ENCODE data around the gene GNB1.
"Not testable (repeated sequence)": the region's sequence is repeated elsewhere in the genome, so short reads cannot be mapped to it uniquely, and the experiment has no call there.

Gene GNB1

DNA sequence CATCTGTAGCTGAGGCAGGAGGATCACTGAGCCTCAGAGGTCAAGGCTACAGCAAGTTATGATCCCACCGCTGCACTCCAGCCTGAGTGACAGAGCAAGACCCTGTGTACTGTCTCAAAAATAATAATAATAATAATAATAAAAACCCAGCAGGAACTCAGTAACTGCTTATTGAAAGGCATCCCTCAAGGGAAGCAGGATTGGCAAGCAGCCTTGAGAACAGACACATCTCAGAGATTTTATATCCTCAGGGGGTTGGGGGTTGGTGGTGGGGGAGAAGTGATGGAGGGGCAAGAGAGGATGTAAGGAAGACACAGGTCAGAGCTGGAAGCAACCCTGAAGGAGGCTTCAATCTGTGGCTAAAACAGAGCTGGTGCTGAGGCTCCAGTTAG is 29.6 kb downstream of the GNB1 start:
- Histone ChIP-seq H3K27me3 (ENCODE audit: insufficient read depth, low read length) (no peaks in the 10 kb centered on the region), H3K4me1 (ENCODE audit: insufficient read depth, low read length) (peaks cover 20% of the 10 kb centered on the region), H3K36me3 (ENCODE audit: insufficient read depth, low read length) (peaks cover 11% of the 10 kb centered on the region; the same call in 1 of the 2 replicates), H3K27ac (ENCODE audit: low read depth, low read length) (no peak overlapping the region), H3K9ac (ENCODE audit: low read depth, low read length) (no peak overlapping the region), H3K4me3 (ENCODE audit: low read length) (no peak overlapping the region), H3K9me3 (ENCODE audit: insufficient read depth, low read depth, low read length) (no peaks in the 10 kb centered on the region)
- WGBS: 100% methylated on average over 1 of the region's 1 CpG

DNA sequence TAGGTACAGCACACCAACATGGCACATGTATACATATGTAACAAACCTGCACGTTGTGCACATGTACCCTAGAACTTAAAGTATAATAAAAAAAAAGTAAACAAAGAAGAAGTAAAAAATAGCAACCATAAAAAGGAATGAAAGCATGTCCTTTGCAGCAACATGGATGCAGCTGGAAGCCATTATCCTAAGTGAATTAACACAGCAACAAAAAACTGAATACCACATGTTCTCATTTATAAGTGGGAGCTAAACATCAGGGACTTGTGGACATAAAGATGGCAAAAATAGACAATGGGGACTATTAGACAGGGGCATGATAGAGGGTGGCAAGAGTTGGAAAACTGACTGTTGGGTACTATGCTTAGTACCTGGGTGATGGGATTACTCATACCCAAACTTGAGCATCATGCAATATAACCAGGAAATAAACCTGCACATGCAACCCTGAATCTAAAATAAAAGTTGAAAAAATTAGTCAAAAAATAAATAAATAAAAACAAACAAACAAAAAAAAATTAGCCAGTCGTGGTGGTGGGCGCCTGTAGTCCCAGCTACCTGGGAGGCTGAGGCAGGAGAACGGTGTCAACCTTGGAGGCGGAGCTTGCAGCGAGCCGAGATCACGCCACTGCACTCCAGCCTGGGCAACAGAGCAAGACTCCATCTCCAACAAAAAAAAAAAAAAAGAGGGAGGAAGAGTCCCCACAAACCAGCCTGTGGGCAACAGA is 30.8 kb downstream of the GNB1 start:
- not testable (repeated sequence) for H3K27me3 ChIP-seq (ENCODE audit: insufficient read depth, low read length); H3K4me3 ChIP-seq (ENCODE audit: low read length); H3K9ac ChIP-seq (ENCODE audit: low read depth, low read length); H3K9me3 ChIP-seq (ENCODE audit: insufficient read depth, low read depth, low read length)
- peaks cover 20% of the 10 kb centered on the region for H3K4me1 ChIP-seq (ENCODE audit: insufficient read depth, low read length)
- H3K27ac ChIP-seq (ENCODE audit: low read depth, low read length): peak overlapping the region; percentile 58; the same call in 1 of the 2 replicates
- WGBS: 99% methylated on average over 7 of the region's 8 CpGs
- H3K36me3 ChIP-seq (ENCODE audit: insufficient read depth, low read length): peaks cover 11% of the 10 kb centered on the region; the same call in 1 of the 2 replicates

DNA sequence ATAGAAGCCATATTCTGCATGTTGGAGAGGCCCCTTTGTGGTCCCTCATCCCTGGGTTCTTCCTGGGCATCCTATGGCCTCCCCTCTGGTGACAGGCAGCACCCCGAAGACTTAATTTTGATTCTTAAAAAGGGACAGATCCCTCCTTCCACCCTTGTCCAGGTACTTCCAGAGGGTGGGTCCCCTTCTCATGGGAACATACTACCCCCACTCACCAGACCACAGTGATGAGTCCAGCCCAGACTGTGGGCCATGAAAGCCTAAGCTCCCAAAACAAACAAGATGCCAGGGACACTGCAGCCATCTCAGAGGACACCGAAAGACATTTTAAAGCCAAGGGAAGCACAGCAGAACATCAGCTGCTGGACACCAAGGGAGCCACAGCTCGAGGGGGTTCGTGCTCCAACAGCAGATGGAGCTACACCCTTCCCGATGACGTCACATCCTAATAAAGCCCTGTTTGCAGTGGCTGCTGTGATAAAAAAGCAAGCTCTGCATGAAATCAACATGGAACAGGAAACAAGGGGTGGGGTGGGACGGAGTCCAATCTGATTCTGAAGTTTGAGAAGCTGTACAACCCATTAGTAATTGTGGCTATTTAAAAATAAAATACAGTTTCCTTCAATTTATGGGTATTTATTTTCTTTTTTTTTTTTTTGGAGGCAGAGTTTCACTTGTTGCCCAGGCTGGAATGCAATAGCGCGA is 32.4 kb downstream of the GNB1 start:
- peaks cover 25% of the 10 kb centered on the region for H3K4me1 ChIP-seq (ENCODE audit: insufficient read depth, low read length)

DNA sequence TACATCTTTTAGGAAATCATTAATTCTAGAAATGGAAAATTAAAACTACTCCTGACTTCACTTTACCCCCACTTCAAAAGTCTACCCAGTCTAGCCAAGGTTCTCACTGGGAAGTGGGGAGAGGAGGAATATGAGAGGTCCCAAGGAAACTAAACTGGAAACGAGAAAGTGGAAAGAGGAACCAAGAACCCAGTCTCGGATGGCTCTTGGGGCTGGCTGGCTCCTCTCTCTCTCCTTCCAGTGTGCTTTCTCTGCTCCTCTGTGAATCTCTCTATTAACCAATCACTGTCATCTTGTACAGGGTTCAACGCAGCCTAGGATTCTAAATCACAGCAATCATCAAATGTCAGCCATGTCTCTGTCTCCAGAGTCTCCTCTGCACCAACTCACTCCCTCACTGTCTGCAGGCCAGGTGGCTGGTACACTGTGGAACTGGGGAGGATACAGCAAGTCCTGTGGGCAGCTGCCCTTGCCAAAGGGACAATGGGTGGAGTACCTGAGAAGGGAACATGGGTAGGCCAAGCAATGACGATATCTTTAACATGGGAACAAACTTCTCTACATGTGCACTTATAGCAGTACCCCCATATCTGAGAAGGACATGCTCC is 33.7 kb downstream of the GNB1 start:
- no peaks in the 10 kb centered on the region for H3K9me3 ChIP-seq (ENCODE audit: insufficient read depth, low read depth, low read length)
- H3K4me3 ChIP-seq (ENCODE audit: low read length): no peak overlapping the region
- no peak overlapping the region for H3K9ac ChIP-seq (ENCODE audit: low read depth, low read length)
- WGBS: 95% methylated on average over 4 of the region's 4 CpGs
- no peaks in the 10 kb centered on the region for H3K27me3 ChIP-seq (ENCODE audit: insufficient read depth, low read length)
- H3K36me3 ChIP-seq (ENCODE audit: insufficient read depth, low read length): peaks cover 17% of the 10 kb centered on the region
- peaks cover 25% of the 10 kb centered on the region for H3K4me1 ChIP-seq (ENCODE audit: insufficient read depth, low read length)
- no peak overlapping the region for H3K27ac ChIP-seq (ENCODE audit: low read depth, low read length)

More for the DNA sequence above, 32.4 kb downstream of the GNB1 start:
- peak overlapping the region; percentile 58; the same call in 1 of the 2 replicates for H3K27ac ChIP-seq (ENCODE audit: low read depth, low read length)
- 70% methylated on average over 9 of the region's 9 CpGs for WGBS
- peaks cover 11% of the 10 kb centered on the region; the same call in 1 of the 2 replicates for H3K36me3 ChIP-seq (ENCODE audit: insufficient read depth, low read length)
- H3K9ac ChIP-seq (ENCODE audit: low read depth, low read length): no peak overlapping the region
- H3K9me3 ChIP-seq (ENCODE audit: insufficient read depth, low read depth, low read length): no peaks in the 10 kb centered on the region
- H3K4me3 ChIP-seq (ENCODE audit: low read length): no peak overlapping the region
- no peaks in the 10 kb centered on the region for H3K27me3 ChIP-seq (ENCODE audit: insufficient read depth, low read length)

DNA sequence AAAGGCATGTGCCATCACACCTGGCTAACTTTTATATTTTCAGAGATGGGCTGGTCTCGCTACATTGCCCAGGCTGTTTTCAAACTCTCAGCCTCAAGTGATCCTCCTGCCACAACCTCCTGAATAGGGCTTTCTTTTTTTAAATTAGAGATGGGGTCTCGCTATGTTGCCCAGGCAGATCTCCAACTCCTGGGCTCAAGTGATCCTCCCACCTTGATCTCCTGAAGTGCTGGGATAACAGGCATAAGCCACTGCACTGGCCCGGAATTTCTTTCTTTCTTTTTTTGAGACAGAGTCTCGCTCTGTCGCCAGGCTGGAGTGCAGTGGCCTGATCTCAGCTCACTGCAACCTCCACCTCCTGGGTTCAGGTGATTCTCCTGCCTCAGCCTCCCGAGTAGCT is 34.7 kb downstream of the GNB1 start:
- not testable (repeated sequence) for H3K27ac ChIP-seq (ENCODE audit: low read depth, low read length); H3K9me3 ChIP-seq (ENCODE audit: insufficient read depth, low read depth, low read length); H3K27me3 ChIP-seq (ENCODE audit: insufficient read depth, low read length); H3K4me3 ChIP-seq (ENCODE audit: low read length); H3K9ac ChIP-seq (ENCODE audit: low read depth, low read length)
- Histone ChIP-seq H3K36me3 (ENCODE audit: insufficient read depth, low read length) (peaks cover 17% of the 10 kb centered on the region), H3K4me1 (ENCODE audit: insufficient read depth, low read length) (peaks cover 25% of the 10 kb centered on the region)
- 96% methylated on average over 6 of the region's 6 CpGs for WGBS

DNA sequence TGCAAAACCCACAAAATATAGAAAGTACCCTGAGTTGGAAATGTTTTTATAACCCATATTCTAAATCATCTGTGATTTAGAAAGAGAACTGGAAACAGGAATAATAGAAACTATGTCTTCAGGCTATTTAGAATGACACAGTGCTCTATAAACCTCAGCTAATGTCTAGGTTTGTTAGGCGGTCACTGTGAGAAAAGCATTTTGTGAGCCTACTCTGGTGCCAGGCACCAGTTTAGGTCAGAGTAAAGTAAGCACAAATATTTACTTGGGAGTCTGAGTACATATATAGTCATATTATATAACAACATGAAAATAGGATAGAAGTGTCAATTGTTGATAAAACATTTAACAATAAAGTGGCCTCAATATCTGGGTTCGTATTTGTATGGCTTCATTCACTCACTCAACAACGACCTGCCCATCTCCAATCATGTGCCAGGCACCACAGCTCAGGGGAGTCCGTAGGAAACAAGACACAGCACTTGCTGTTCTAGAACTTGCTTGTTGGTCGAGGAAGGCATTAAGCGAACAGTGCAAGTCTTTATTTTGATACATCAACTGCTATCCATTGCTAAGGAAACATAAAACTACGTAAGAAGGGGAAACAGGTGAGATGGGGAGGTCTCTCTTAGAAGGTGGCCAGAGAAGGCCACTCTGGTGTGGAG is 37.2 kb downstream of the GNB1 start:
- Histone ChIP-seq H3K4me1 (ENCODE audit: insufficient read depth, low read length) (peaks cover 18% of the 10 kb centered on the region), H3K27ac (ENCODE audit: low read depth, low read length) (no peak overlapping the region; the same call in 1 of the 2 replicates), H3K27me3 (ENCODE audit: insufficient read depth, low read length) (no peaks in the 10 kb centered on the region), H3K36me3 (ENCODE audit: insufficient read depth, low read length) (peaks cover 17% of the 10 kb centered on the region), H3K9me3 (ENCODE audit: insufficient read depth, low read depth, low read length) (no peaks in the 10 kb centered on the region), H3K4me3 (ENCODE audit: low read length) (no peak overlapping the region), H3K9ac (ENCODE audit: low read depth, low read length) (no peak overlapping the region)
- 93% methylated on average over 7 of the region's 7 CpGs for WGBS

DNA sequence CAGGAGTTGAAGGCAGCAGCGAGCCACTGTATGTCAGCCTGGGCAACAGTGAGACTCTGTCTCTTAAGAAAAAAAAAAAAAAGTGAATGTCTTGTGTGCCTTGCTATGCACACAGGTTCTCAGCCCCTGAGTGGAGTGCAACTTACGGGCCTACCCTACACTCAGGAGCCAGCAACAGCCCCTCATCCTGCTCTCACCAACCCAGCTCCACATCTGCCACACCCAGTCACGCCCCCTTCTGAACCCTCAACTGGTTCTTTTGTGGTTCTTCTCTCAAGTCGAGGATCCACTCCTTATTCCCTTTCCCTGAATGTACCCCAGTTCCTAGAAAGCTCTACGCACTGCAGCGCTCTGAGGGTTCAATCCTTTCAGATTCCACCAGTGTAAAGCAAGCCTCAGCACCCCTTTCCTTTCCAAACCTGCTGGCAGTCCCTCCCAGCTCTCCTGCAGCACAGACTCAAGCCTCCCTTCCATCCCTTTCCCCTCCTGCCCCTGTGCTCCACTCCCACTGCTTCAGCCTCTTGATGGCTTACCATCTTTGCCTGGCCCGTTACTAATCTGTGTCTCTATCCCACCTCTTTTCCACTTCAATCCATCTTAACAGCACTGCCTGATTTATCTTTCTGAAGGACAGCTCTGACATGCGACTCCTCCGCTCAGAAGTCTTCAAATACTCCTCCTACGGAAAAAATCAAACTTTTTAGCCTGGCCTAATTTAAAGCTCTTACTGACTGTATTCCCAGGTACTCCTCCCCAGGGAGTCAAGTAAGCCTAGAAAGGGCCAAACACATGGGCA is 38.1 kb downstream of the GNB1 start:
- no peak overlapping the region for H3K4me3 ChIP-seq (ENCODE audit: low read length)
- H3K4me1 ChIP-seq (ENCODE audit: insufficient read depth, low read length): peaks cover 15% of the 10 kb centered on the region
- H3K27ac ChIP-seq (ENCODE audit: low read depth, low read length): no peak overlapping the region
- H3K27me3 ChIP-seq (ENCODE audit: insufficient read depth, low read length): no peaks in the 10 kb centered on the region
- no peaks in the 10 kb centered on the region for H3K9me3 ChIP-seq (ENCODE audit: insufficient read depth, low read depth, low read length)
- peaks cover 15% of the 10 kb centered on the region for H3K36me3 ChIP-seq (ENCODE audit: insufficient read depth, low read length)
- 92% methylated on average over 10 of the region's 10 CpGs for WGBS
- no peak overlapping the region for H3K9ac ChIP-seq (ENCODE audit: low read depth, low read length)

DNA sequence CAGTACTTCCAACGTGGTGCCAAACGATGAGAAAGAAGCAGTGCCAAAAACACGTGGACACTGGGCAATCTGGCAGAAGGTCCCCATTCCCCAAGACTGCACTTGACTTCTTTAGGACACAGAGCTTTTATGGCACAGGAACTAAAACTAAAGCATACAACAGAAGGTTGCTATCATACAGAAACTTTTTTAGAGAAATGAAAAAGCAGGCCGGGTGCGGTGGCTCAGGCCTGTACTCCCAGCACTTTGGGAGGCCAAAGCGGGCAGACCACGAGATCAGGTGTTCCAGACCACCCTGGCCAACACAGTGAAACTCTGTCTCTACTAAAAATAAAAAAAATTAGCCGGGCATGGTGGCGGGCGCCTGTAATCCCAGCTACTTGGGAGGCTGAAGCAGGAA is 43.0 kb downstream of the GNB1 start:
- Histone ChIP-seq H3K36me3 (ENCODE audit: insufficient read depth, low read length) (peaks cover 21% of the 10 kb centered on the region), H3K27me3 (ENCODE audit: insufficient read depth, low read length) (no peaks in the 10 kb centered on the region), H3K27ac (ENCODE audit: low read depth, low read length) (no peak overlapping the region), H3K9me3 (ENCODE audit: insufficient read depth, low read depth, low read length) (no peaks in the 10 kb centered on the region), H3K4me3 (ENCODE audit: low read length) (no peak overlapping the region), H3K4me1 (ENCODE audit: insufficient read depth, low read length) (peaks cover 14% of the 10 kb centered on the region), H3K9ac (ENCODE audit: low read depth, low read length) (no peak overlapping the region)
- WGBS: 95% methylated on average over 10 of the region's 10 CpGs

DNA sequence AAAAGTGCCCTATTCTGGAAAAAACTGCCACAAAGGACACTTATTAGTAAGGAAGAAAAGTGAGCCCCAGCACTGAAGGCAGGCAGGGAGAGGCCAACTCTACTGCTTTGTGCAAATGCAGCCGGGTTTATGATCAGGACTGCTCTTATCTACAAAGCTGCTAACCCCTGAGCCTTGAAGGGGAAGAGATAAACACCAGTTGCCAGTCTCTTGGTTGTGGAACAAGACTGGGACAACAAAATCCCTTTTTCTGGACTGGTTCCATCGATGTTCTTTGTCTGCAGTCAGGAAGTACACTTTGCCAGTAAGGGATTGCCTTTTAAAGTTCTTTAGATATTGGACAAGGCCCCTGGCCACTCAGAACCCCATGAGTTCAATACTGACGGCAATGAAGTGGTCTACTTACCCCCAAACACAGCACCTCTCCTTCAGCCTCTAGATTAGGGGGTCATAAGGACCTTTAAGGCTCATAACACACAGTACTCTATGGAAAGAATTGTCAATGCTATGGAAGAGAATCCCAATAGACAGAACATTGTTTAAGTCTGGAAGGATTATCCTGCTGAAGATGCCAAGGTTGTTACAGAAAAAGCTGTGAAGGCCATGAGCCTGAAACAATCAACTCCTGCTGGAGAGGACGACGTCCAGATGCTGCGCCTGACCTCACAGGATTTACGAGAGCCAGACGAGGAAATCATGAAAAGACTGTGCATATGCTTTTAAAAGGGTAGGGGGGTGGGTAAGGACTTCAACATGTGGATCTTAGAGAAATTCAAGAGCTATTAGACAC is 43.6 kb downstream of the GNB1 start:
- H3K27ac ChIP-seq (ENCODE audit: low read depth, low read length): no peak overlapping the region
- 92% methylated on average over 8 of the region's 8 CpGs for whole genome bisulfite sequencing
- H3K36me3 ChIP-seq (ENCODE audit: insufficient read depth, low read length): peaks cover 16% of the 10 kb centered on the region; the same call in 1 of the 2 replicates
- no peak overlapping the region for H3K4me3 ChIP-seq (ENCODE audit: low read length)
- H3K27me3 ChIP-seq (ENCODE audit: insufficient read depth, low read length): no peaks in the 10 kb centered on the region
- H3K4me1 ChIP-seq (ENCODE audit: insufficient read depth, low read length): peaks cover 14% of the 10 kb centered on the region
- H3K9me3 ChIP-seq (ENCODE audit: insufficient read depth, low read depth, low read length): no peaks in the 10 kb centered on the region
- H3K9ac ChIP-seq (ENCODE audit: low read depth, low read length): no peak overlapping the region

DNA sequence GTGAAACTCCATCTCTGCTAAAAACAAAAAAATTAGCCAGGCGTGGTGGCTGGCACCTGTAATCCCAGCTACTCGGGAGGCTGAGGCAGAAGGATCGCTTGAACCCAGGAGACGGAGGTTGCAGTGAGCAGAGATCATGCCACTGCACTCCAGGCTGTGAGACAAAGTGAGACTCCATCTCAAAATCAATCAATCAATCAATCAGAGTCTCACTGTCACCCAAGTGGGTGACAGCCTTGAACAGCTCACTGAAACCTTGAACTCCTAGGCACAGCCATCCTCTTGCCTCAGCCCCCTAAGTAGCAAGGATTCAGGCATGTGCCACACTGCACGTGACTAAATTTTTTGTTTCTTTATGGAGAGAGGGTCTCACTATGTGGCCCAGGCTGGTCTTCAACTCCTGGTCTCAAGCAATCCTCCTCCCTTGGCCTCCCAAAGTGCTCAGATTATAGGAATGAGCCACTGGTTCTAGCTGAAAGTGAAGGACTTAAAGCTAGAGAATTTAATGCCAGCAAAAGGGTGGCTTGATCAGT is 44.4 kb downstream of the GNB1 start:
- H3K4me1 ChIP-seq (ENCODE audit: insufficient read depth, low read length): peaks cover 14% of the 10 kb centered on the region
- WGBS: 92% methylated on average over 5 of the region's 5 CpGs
- no peak overlapping the region for H3K27ac ChIP-seq (ENCODE audit: low read depth, low read length)

More for the DNA sequence above, 44.4 kb downstream of the GNB1 start:
- Histone ChIP-seq H3K9ac (ENCODE audit: low read depth, low read length) (no peak overlapping the region), H3K4me3 (ENCODE audit: low read length) (no peak overlapping the region), H3K9me3 (ENCODE audit: insufficient read depth, low read depth, low read length) (no peaks in the 10 kb centered on the region), H3K27me3 (ENCODE audit: insufficient read depth, low read length) (no peaks in the 10 kb centered on the region), H3K36me3 (ENCODE audit: insufficient read depth, low read length) (peaks cover 16% of the 10 kb centered on the region; the same call in 1 of the 2 replicates)
